Measurements from ENCODE around the gene ERMAP. TPM values are rescaled to one million over a fixed set of nuclear protein-coding genes. Genes with fewer than 3 reads are reported as not detected.

ERMAP gene
- total and polyA plus RNA-seq, 2 of the 8 experiments (the other 6 are each of a cell fraction or from before 2014, with no cell fraction given), result 2.5 to 3.9 TPM

- ChIA-PET CTCF (ENCODE audit: partially characterized antibody) (interaction anchor here (0.6 to 0.9 kb wide), 2 partner anchors 98 to 122 kb away, joined by 3 read pairs; no protein-coding TSS in a partner anchor), POLR2A (ENCODE audit: partially characterized antibody) (no interaction called here)
- Histone ChIP-seq H2BK5ac (ENCODE audit: low read depth, low read length) (no peak overlapping the region), H3K79me2 (ENCODE audit: control insufficient read depth in 1 of 2, insufficient read depth in 2 of 2, low read length in 2 of 2) (no peaks in the 10 kb centered on the region), H3K56ac (replicated peaks; ENCODE audit: insufficient read length, low read depth, low read length) (no peak overlapping the region), H3K23me2 (ENCODE audit: low read depth, low read length) (no peaks in the 10 kb centered on the region; the same call in 1 of the 2 replicates), H3K27me3 (replicated peaks in 1 of 4; ENCODE audit: control insufficient read depth in 3 of 4, extremely low read depth in 1 of 4, insufficient read depth in 3 of 4, low read length in 3 of 4) (no peaks in the 10 kb centered on the region), H2BK15ac (ENCODE audit: low read length) (no peak overlapping the region), H3K79me1 (ENCODE audit: low read depth, low read length) (no peaks in the 10 kb centered on the region), H3K4me1 (replicated peaks in 1 of 4; ENCODE audit: control insufficient read depth in 3 of 4, insufficient read depth in 4 of 4, low read length in 3 of 4) (peaks cover 0 to 3% (median under 1%) of the 10 kb centered on the region in 4 experiments; a peak in 3 of 7 replicates), H3K9me3 (ENCODE audit: insufficient read depth in 2 of 2, low read depth in 1 of 2, low read length in 1 of 2) (peaks cover 0 to 3% of the 10 kb centered on the region in 2 experiments; a peak in 1 of 4 replicates), H3K9ac (replicated peaks in 1 of 4; ENCODE audit: extremely low read depth in 1 of 4, low read depth in 3 of 4, low read length in 3 of 4) (no peak overlapping the region), H3K23ac (ENCODE audit: insufficient read length) (no peak overlapping the region), H3K18ac (ENCODE audit: extremely low read depth, low read length) (no peak overlapping the region), H3K36me3 (ENCODE audit: control insufficient read depth in 2 of 4, insufficient read depth in 4 of 4, low read length in 3 of 4) (no peaks in the 10 kb centered on the region), H4K8ac (ENCODE audit: extremely low read depth, insufficient read depth, low read length) (no peak overlapping the region), H2BK120ac (replicated peaks; ENCODE audit: low read depth, low read length) (no peak overlapping the region), H3K4me3 (ENCODE audit: extremely low read depth in 1 of 4, insufficient read depth in 2 of 4, low read depth in 3 of 4, low read length in 4 of 4) (no peak overlapping the region), H3K14ac (ENCODE audit: insufficient read length) (no peak overlapping the region), H2AK5ac (ENCODE audit: low read depth, low read length) (no peak overlapping the region), H4K91ac (replicated peaks; ENCODE audit: insufficient read length, low read length) (no peak overlapping the region), H4K20me1 (replicated peaks in 1 of 2; ENCODE audit: control insufficient read depth in 1 of 2, insufficient read depth in 2 of 2, low read length in 2 of 2) (no peaks in the 10 kb centered on the region), H3K27ac (ENCODE audit: low read depth, low read length) (no peak overlapping the region), H2BK12ac (ENCODE audit: low read depth, low read length) (no peak overlapping the region), H2BK20ac (ENCODE audit: low read length) (no peak overlapping the region), H3K4me2 (ENCODE audit: insufficient read depth in 1 of 2, low read depth in 2 of 2, low read length in 2 of 2) (no peak overlapping the region), H4K5ac (ENCODE audit: insufficient read length, low read depth, low read length) (no peak overlapping the region), H2AFZ (ENCODE audit: low read length) (no peak overlapping the region), H3K4ac (replicated peaks; ENCODE audit: insufficient read length, low read depth, low read length) (no peak overlapping the region)
- DNase-seq (ENCODE audit: low read depth in 1 of 2, low spot score in 2 of 2) (no peak), FAIRE-seq (no peak)
- TF ChIP-seq KDM4A (IDR thresholded peaks at IDR 0.05; ENCODE audit: low read depth, low read length, severe bottlenecking) (no peak), TAF7 (optimal IDR thresholded peaks at IDR 0.05; ENCODE audit: borderline replicate concordance, low read depth, low read length) (no peak), MAFK (IDR thresholded peaks at IDR 0.05; ENCODE audit: low read depth, low read length) (no peak), SP4 (IDR thresholded peaks at IDR 0.05; ENCODE audit: low read length) (no peak)
Observed at GRCh38 chr1:42876009-42876408, 59.1 kb downstream of the ERMAP start.

All from H1 (cell line).